ENCODE results near the gene SIRPA. TPM values are rescaled to one million over a fixed set of nuclear protein-coding genes. Genes with fewer than 3 reads are reported as not detected.

The SIRPA gene
- total RNA-seq, 1 donor from 2014 or later, result 13.0 TPM

- no peak overlapping the region for H3K27ac Mint-ChIP-seq (ENCODE audit: unreplicated experiment)
- no peak for TF ChIP-seq CTCF (IDR thresholded peaks at IDR 0.05)
- no peaks in the 10 kb centered on the region for H3K36me3 Mint-ChIP-seq (ENCODE audit: unreplicated experiment)
- no peak overlapping the region for H3K4me3 Mint-ChIP-seq (ENCODE audit: unreplicated experiment)
- H3K9me3 Mint-ChIP-seq (ENCODE audit: unreplicated experiment), result no peaks in the 10 kb centered on the region
- H3K27me3 Mint-ChIP-seq (ENCODE audit: unreplicated experiment), result peaks cover 41% of the 10 kb centered on the region
- DNase-seq (ENCODE audit: extremely low spot score, unreplicated experiment), result no peak
- peaks cover 3% of the 10 kb centered on the region for H3K4me1 Mint-ChIP-seq (ENCODE audit: unreplicated experiment)
These were observed 13.9 kb upstream of the SIRPA start for GRCh38 chr20:1881240-1881835.

GRCh38 chr20:1882026-1882425 lies 13.2 kb upstream of the SIRPA start:
- Mint-ChIP-seq H3K4me1 (ENCODE audit: unreplicated experiment) (peaks cover 3% of the 10 kb centered on the region), H3K9me3 (ENCODE audit: unreplicated experiment) (no peaks in the 10 kb centered on the region), H3K4me3 (ENCODE audit: unreplicated experiment) (no peak overlapping the region), H3K36me3 (ENCODE audit: unreplicated experiment) (no peaks in the 10 kb centered on the region), H3K27ac (ENCODE audit: unreplicated experiment) (no peak overlapping the region), H3K27me3 (ENCODE audit: unreplicated experiment) (peaks cover 44% of the 10 kb centered on the region)
- no peak for DNase-seq (ENCODE audit: extremely low spot score, unreplicated experiment)
- TF ChIP-seq CTCF (IDR thresholded peaks at IDR 0.05), result no peak

- no peak overlapping the region for H3K4me3 Mint-ChIP-seq (ENCODE audit: unreplicated experiment)
These were observed 11.2 kb upstream of the SIRPA start for GRCh38 chr20:1883986-1884385.

GRCh38 chr20:1885254-1885653 lies 10.0 kb upstream of the SIRPA start:
- Mint-ChIP-seq H3K36me3 (ENCODE audit: unreplicated experiment) (no peaks in the 10 kb centered on the region), H3K27me3 (ENCODE audit: unreplicated experiment) (peaks cover 52% of the 10 kb centered on the region), H3K9me3 (ENCODE audit: unreplicated experiment) (no peaks in the 10 kb centered on the region), H3K27ac (ENCODE audit: unreplicated experiment) (no peak overlapping the region), H3K4me1 (ENCODE audit: unreplicated experiment) (peaks cover 3% of the 10 kb centered on the region), H3K4me3 (ENCODE audit: unreplicated experiment) (no peak overlapping the region)
- TF ChIP-seq CTCF (IDR thresholded peaks at IDR 0.05), result no peak
- no peak for DNase-seq (ENCODE audit: extremely low spot score, unreplicated experiment)

More at GRCh38 chr20:1883986-1884385, 11.2 kb upstream of the SIRPA start:
- H3K27ac Mint-ChIP-seq (ENCODE audit: unreplicated experiment), result no peak overlapping the region
- H3K36me3 Mint-ChIP-seq (ENCODE audit: unreplicated experiment), result no peaks in the 10 kb centered on the region
- peaks cover 3% of the 10 kb centered on the region for H3K4me1 Mint-ChIP-seq (ENCODE audit: unreplicated experiment)
- no peak for DNase-seq (ENCODE audit: extremely low spot score, unreplicated experiment)
- H3K27me3 Mint-ChIP-seq (ENCODE audit: unreplicated experiment), result peaks cover 56% of the 10 kb centered on the region
- no peaks in the 10 kb centered on the region for H3K9me3 Mint-ChIP-seq (ENCODE audit: unreplicated experiment)
- no peak for TF ChIP-seq CTCF (IDR thresholded peaks at IDR 0.05)

GRCh38 chr20:1885940-1886693 lies 9.1 kb upstream of the SIRPA start:
- Mint-ChIP-seq H3K27ac (ENCODE audit: unreplicated experiment) (no peak overlapping the region), H3K27me3 (ENCODE audit: unreplicated experiment) (peaks cover 45% of the 10 kb centered on the region), H3K36me3 (ENCODE audit: unreplicated experiment) (no peaks in the 10 kb centered on the region), H3K4me3 (ENCODE audit: unreplicated experiment) (no peak overlapping the region), H3K4me1 (ENCODE audit: unreplicated experiment) (peaks cover 3% of the 10 kb centered on the region), H3K9me3 (ENCODE audit: unreplicated experiment) (no peaks in the 10 kb centered on the region)
- TF ChIP-seq CTCF (IDR thresholded peaks at IDR 0.05), result no peak
- no peak for DNase-seq (ENCODE audit: extremely low spot score, unreplicated experiment)
